GM10248 (cell line): ENCODE results near the gene TIE1.

Source experiments
- CTCF ChIA-PET: fragments of 300-600 bp; sonication (Branson Sonifier 250); formaldehyde crosslinking; extraction: SDS; loops from one replicate; lab custom pipeline; 2021; ENCODE audit warnings: antibody characterized with exemption; lab: Yijun Ruan, JAX
- POLR2A ChIA-PET: fragments of 350-650 bp; sonication (Branson Sonifier 250); formaldehyde crosslinking; extraction: SDS; loops from one replicate; lab custom pipeline; 2020; ENCODE audit warnings: antibody characterized with exemption; lab: Yijun Ruan, JAX
- DNase-seq: peaks from one replicate; pipeline ENCODE4 v3.0.0; 2012; ENCODE audit errors: extremely low spot score
- TF ChIP-seq, protein P1 (sequence below): IDR thresholded peaks from 2 replicates; pipeline ENCODE4 v1.5.1; 2012; ENCODE audit warnings: mild to moderate bottlenecking, low read depth; ENCODE audit errors: extremely low read depth, missing control alignments, control extremely low read depth

TIE1 gene

GRCh38 chr1:43300378-43301094, at the start of gene TIE1:
TSS of gene TIE1 (plus strand) at chr1:43300982. CDS start at chr1:43301072, 90 bp downstream.
- CTCF ChIA-PET: no interaction called here
- DNase-seq: no peak
- POLR2A ChIA-PET: no interaction called here
- TF ChIP-seq, protein P1, sequence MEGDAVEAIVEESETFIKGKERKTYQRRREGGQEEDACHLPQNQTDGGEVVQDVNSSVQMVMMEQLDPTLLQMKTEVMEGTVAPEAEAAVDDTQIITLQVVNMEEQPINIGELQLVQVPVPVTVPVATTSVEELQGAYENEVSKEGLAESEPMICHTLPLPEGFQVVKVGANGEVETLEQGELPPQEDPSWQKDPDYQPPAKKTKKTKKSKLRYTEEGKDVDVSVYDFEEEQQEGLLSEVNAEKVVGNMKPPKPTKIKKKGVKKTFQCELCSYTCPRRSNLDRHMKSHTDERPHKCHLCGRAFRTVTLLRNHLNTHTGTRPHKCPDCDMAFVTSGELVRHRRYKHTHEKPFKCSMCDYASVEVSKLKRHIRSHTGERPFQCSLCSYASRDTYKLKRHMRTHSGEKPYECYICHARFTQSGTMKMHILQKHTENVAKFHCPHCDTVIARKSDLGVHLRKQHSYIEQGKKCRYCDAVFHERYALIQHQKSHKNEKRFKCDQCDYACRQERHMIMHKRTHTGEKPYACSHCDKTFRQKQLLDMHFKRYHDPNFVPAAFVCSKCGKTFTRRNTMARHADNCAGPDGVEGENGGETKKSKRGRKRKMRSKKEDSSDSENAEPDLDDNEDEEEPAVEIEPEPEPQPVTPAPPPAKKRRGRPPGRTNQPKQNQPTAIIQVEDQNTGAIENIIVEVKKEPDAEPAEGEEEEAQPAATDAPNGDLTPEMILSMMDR: no peak

DNA sequence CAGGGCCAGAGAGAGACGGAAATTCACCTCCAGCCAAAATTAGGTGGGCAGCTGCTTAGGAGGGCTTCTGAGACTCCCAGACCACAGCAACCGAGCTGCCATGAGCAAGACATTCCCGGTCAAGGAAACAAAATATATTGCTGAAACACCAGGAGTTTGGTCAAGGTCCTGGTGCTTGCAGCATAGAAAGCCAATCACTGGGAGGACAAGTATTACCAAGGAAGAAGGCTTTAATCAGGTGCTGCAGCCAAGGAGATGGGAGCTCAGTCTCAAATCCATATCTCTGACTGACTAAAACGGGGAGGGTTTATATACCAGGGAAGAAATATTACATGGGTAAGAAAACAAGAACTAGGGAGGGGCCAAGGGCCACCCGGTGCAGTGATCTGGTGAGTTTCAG, 49.8 kb upstream of the TIE1 start:
- CTCF ChIA-PET: no interaction called here
- POLR2A ChIA-PET: no interaction called here
- DNase-seq: no peak
- TF ChIP-seq, protein P1: no peak

- TF ChIP-seq, protein P1: no peak
- POLR2A ChIA-PET: no interaction called here
- DNase-seq: no peak
- CTCF ChIA-PET: interaction anchor here (1.0 kb wide), 1 partner anchor 25 kb away, joined by 3 read pairs; no protein-coding TSS in a partner anchor
Measured at GRCh38 chr1:43252225-43252624, 48.6 kb upstream of the TIE1 start.

DNA sequence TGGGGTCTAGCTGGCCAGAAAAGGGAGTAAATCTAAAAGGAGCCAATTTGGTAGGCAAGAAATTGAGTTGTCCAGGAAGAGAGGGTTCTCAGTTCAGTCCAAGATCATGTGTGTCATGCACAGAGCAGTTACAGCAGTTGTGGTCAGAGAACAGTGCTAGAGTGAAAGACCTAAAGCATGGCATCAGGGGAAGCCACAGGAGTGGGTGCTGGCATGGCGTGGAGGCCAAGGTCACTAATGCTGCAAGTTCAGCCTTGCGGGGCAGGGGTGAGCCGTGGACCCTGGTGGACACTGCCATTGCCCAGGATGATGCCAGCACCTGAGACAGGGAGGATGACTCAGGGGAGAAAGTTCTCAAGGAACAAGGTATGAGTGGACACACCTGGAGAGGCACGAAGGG, 47.6 kb upstream of the TIE1 start:
- no peak for DNase-seq
- TF ChIP-seq, protein P1: no peak
- ChIA-PET CTCF (no interaction called here), POLR2A (no interaction called here)

DNA sequence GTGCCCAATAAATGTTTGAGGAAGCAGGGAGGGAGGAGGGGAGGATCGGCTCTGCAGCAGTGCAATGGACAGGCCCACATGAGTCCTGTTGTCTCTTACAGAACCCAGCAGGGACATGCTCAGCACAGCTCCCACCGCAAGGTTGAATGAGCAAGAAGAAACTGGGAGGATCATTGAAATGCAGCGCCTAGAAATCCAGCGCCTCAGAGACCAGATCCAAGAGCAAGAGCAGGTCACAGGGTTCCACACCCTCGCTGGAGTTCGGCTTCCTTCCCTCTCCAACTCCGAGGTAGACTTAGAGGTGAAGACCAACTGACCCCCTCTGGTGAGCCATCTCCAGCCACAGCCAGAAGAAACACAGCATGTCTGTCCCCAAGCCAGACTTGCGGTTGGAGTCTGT, 46.9 kb upstream of the TIE1 start:
- no peak for DNase-seq
- POLR2A ChIA-PET: no interaction called here
- CTCF ChIA-PET: interaction anchor here (1.0 kb wide), 1 partner anchor 131 kb away, joined by 3 read pairs; no protein-coding TSS in a partner anchor
- TF ChIP-seq, protein P1: no peak

- TF ChIP-seq, protein P1: no peak
- DNase-seq: peak; percentile 5
- ChIA-PET CTCF (no interaction called here), POLR2A (no interaction called here)
Measured at GRCh38 chr1:43255438-43256210, 45.2 kb upstream of the TIE1 start.
